Panc1 (cell line): ENCODE results near the gene USP24. TPM values are rescaled to one million over a fixed set of nuclear protein-coding genes. Genes with fewer than 3 reads are reported as not detected.

ENCODE experiments used
- ATAC-seq: fragments of 200-7000 bp; cut with Tn5 transposase; 2 replicates; pipeline ENCODE4 v1.9.1; 2020; ENCODE audit warnings: mild to moderate bottlenecking, moderate library complexity
- BruUV-seq: library from RNA; stranded (reverse); fragments of 400-500 nt; replicated peaks from 2 replicates; lab custom pipeline; 2021; lab: Mats Ljungman, UMichigan
- CTCF ChIA-PET: fragments of 300-600 bp; sonication (Branson Sonifier 250); formaldehyde crosslinking; loops from one replicate; lab custom pipeline; 2022; ENCODE audit warnings: antibody characterized with exemption; lab: Charles Lee
- POLR2A ChIA-PET: fragments of 300-600 bp; sonication (Branson Sonifier 250); formaldehyde crosslinking; loops from one replicate; lab custom pipeline; 2022; ENCODE audit warnings: antibody characterized with exemption; lab: Charles Lee
- DNase-seq: peaks from one replicate; pipeline ENCODE4 v3.0.0-alpha.2; 2010; ENCODE audit warnings: low read depth, low spot score
- H3K27ac ChIP-seq: 2 replicates; pipeline ENCODE4 v1.5.1; 2011; ENCODE audit warnings: mild to moderate bottlenecking, low read length, inconsistent platforms
- H3K27me3 ChIP-seq: fragments of 200-500 bp; sonication (Bioruptor generic); 2 replicates; pipeline ENCODE4 v1.6.0; 2014; ENCODE audit warnings: low read length, inconsistent platforms; ENCODE audit not compliant: control insufficient read depth, insufficient read depth
- H3K36me3 ChIP-seq: fragments of 200-500 bp; sonication (Bioruptor generic); 2 replicates; pipeline ENCODE4 v1.5.1; 2014; ENCODE audit warnings: inconsistent platforms, mild to moderate bottlenecking, low read length, moderate library complexity; ENCODE audit not compliant: control insufficient read depth, insufficient read depth
- H3K4me1 ChIP-seq: 2 replicates; pipeline ENCODE4 v1.5.1; 2011; ENCODE audit warnings: inconsistent platforms, mild to moderate bottlenecking, low read length, moderate library complexity; ENCODE audit not compliant: control insufficient read depth, insufficient read depth
- H3K4me3 ChIP-seq, 2 experiments: 2 replicates each; pipeline ENCODE4 v1.5.1; 2011 to 2012; ENCODE audit warnings: low read depth in 2 of 2, low read length in 2 of 2, mild to moderate bottlenecking in 2 of 2, inconsistent platforms in 1 of 2, moderate library complexity in 1 of 2
- H3K9me3 ChIP-seq: fragments of 200-500 bp; sonication (Bioruptor generic); 2 replicates; pipeline ENCODE4 v1.5.1; 2014; ENCODE audit warnings: low read depth, mild to moderate bottlenecking, inconsistent platforms, low read length, moderate library complexity; ENCODE audit not compliant: control insufficient read depth, insufficient read depth
- CTCF ChIP-seq: fragments of 450-650 bp; IDR thresholded peaks from 2 replicates; pipeline ENCODE4 v1.5.1; 2017; ENCODE audit warnings: mild to moderate bottlenecking
- POLR2AphosphoS5 ChIP-seq: IDR thresholded peaks from 2 replicates; pipeline ENCODE4 v1.6.1; 2012; ENCODE audit warnings: mild to moderate bottlenecking, low read depth, low read length, moderate library complexity
- REST ChIP-seq, 2 experiments: IDR thresholded peaks; 2 replicates each; pipeline ENCODE4 v1.6.1; 2011 to 2012; ENCODE audit warnings: low read depth in 2 of 2, control low read depth in 1 of 2, low read length in 1 of 2, mild to moderate bottlenecking in 1 of 2, moderate library complexity in 1 of 2; ENCODE audit not compliant: insufficient read depth in 1 of 2
- SIN3A ChIP-seq: IDR thresholded peaks from 2 replicates; pipeline ENCODE4 v1.6.1; 2012; ENCODE audit warnings: low read depth, mild to moderate bottlenecking, low read length, moderate library complexity, borderline replicate concordance; ENCODE audit not compliant: insufficient read depth
- TCF7L2 ChIP-seq: IDR thresholded peaks from 2 replicates; pipeline ENCODE4 v1.6.1; 2011; ENCODE audit warnings: mild to moderate bottlenecking, low read depth, low read length, inconsistent platforms
- in situ Hi-C: cut with HindIII; loops from 2 replicates; pipeline ENCODE4 v1.10.0; 2016; ENCODE audit warnings: low sequenced_read_pairs, low pct_unique_long_range_greater_than_20kb
- intact Hi-C: fragments of 100-400 bp; cut with micrococcal nuclease; formaldehyde crosslinking; loops from one replicate; pipeline ENCODE4 v1.10.0; 2022; ENCODE audit not compliant: unreplicated experiment
- total RNA-seq: library from RNA; stranded (reverse); gene quantifications from one replicate; pipeline ENCODE4 v1.2.1, GENCODE V29; 2021; ENCODE audit not compliant: unreplicated experiment

USP24 gene
- total RNA-seq, 1 experiment from 2014 or later, result 52.2 TPM

DNA sequence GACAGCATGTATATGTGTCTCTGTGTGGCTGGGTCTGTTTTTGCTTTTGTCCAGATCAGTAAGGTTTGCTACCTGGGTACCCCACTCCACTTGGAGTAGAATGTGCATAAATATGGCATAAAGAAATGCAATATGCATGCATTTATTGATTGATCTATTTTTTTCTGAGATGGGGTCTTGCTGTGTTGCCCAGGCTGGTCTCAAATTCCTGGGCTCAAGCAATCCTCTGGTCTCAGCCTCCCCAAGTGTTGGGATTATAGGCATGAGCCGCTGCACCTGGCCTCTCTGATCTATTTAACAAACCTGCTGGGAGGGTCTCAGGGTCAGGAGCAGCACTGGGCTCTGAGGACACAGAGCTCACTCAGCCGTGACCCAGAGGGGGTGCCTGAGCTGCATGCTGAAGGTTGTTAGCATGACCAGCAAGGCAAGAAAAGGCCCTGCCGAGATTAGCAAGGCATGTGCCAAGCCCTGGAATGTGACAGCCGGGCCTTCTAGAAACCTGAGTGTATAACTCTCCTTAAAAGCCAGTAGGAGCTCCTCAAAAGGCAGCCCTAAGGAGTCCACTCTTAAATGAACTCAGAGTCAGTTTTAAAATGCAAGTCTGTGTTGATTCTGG, 153.3 kb downstream of the USP24 start:
- intact Hi-C loops, result no loop called here
- Histone ChIP-seq H3K4me3 (no peak overlapping the region), H3K4me1 (peaks cover 14% of the 10 kb centered on the region), H3K27ac (no peak overlapping the region), H3K27me3 (no peaks in the 10 kb centered on the region), H3K36me3 (no peaks in the 10 kb centered on the region), H3K9me3 (no peaks in the 10 kb centered on the region)
- CTCF ChIA-PET, result no interaction called here
- DNase-seq (no peak), ATAC-seq (no peak)
- POLR2A ChIA-PET, result no interaction called here
- TF ChIP-seq TCF7L2 (no peak), REST (IDR thresholded peaks at IDR 0.05; ENCODE audit: insufficient read depth in 1 of 2, low read depth in 2 of 2, low read length in 1 of 2) (no peak), POLR2AphosphoS5 (no peak), CTCF (no peak), SIN3A (no peak)
- in situ Hi-C loops, result no loop called here
- BruUV-seq, result no TSS peak

DNA sequence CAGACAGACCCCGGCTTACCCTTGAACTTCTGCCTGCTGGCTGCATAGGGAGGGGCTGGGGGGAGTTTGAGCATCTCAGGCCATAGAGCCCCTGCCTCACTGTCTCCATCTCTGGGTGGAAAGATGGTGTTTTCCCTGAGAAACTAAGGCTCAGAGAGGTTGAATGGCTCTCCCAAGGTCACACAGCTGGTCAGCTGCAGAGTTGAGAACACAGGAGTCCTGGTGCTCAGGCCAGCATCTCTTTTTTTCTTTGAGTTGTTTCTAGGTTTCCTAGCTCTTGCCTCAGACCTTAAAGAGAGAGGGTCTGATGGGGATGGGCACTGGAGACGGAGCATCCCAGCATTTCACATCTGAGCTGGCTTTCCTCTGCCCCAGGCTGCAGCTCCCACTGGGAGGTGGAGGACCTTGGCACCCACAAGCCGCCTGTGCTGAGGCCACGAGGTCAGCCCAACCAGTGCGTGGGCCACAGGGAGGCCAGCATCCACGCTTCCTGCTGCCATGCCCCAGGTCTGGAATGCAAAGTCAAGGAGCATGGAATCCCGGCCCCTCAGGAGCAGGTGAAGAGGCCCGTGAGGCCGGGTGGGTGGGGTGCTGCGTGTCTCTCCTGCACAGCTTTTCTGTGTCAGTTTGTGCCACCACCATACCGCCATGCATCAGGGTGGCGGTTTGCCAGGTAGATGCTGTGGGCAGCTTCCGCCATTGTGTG, 154.0 kb downstream of the USP24 start:
- no peaks in the 10 kb centered on the region for H3K27me3 ChIP-seq
- H3K9me3 ChIP-seq, result no peaks in the 10 kb centered on the region
- ATAC-seq (no peak), DNase-seq (no peak)
- H3K4me1 ChIP-seq, result peaks cover 14% of the 10 kb centered on the region
- in situ Hi-C loops, result no loop called here
- no peak overlapping the region for H3K27ac ChIP-seq
- intact Hi-C loops, result no loop called here
- no peak overlapping the region for H3K4me3 ChIP-seq
- no peaks in the 10 kb centered on the region for H3K36me3 ChIP-seq
- CTCF ChIA-PET, result no interaction called here
- POLR2A ChIA-PET, result no interaction called here
- no peak for TF ChIP-seq REST (IDR thresholded peaks at IDR 0.05; ENCODE audit: insufficient read depth in 1 of 2, low read depth in 2 of 2, low read length in 1 of 2)
- TF ChIP-seq POLR2AphosphoS5, result no peak
- TF ChIP-seq SIN3A, result no peak
- no peak for TF ChIP-seq CTCF
- no peak for TF ChIP-seq TCF7L2
- BruUV-seq, result no TSS peak
